ENCODE data around the gene IFT122. TPM values are rescaled to one million over a fixed set of nuclear protein-coding genes. Genes with fewer than 3 reads are reported as not detected.

The IFT122 gene
- polyA plus RNA-seq, 2 of the 4 experiments (the other 2 are of a cell fraction) = 15.0 to 17.1 TPM

DNA sequence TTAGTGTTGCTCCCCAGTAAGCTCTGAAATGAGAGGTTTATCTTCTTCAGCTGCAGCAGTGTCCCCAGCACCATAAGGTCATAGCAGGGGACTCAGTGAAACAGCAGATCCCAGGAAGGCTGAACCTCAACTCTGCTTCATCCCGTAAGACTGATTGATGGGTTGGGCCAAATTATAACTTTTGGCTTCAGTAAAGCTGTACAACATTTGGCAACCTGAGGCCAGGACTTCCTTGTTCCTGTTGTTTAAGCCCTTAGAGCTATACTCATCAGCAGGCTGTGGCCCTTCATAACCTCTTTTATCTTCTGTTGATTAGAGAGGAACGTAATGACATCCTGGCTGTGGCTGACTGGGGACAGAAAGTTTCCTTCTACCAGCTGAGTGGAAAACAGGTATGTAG lies 29.0 kb downstream of the IFT122 start:
- Histone ChIP-seq H3K4me3 (no peak overlapping the region), H3K4me2 (no peak overlapping the region), H3K4me1 (no peaks in the 10 kb centered on the region), H3K27ac (no peak overlapping the region), H3K9me3 (no peaks in the 10 kb centered on the region)
- DNase-seq (ENCODE audit: low read depth in 1 of 2, low spot score in 1 of 2) = no peak
- 85% methylated on average over 2 of the region's 2 CpGs for WGBS (ENCODE audit: missing lambda C conversion rate)
- TF ChIP-seq NFE2L2 (conservative IDR thresholded peaks at IDR 0.05; ENCODE audit: low read length) (no peak), HOXB13 (CRISPR knock-in tag; IDR thresholded peaks at IDR 0.05; ENCODE audit: low read depth) (no peak), ZNF302 (CRISPR knock-in tag; IDR thresholded peaks at IDR 0.05) (no peak), ZC3H11A (IDR thresholded peaks at IDR 0.05) (no peak), TFCP2L1 (CRISPR knock-in tag; IDR thresholded peaks at IDR 0.05) (no peak), FOSB (CRISPR knock-in tag; IDR thresholded peaks at IDR 0.05) (no peak)
- no peak for ATAC-seq
- CTCF ChIA-PET = interaction anchor here (1.4 to 1.6 kb wide), 2 partner anchors 8 to 85 kb away, joined by 3 to 5 read pairs; no protein-coding TSS in a partner anchor
- no peak for FAIRE-seq
- POLR2A ChIA-PET = no interaction called here

DNA sequence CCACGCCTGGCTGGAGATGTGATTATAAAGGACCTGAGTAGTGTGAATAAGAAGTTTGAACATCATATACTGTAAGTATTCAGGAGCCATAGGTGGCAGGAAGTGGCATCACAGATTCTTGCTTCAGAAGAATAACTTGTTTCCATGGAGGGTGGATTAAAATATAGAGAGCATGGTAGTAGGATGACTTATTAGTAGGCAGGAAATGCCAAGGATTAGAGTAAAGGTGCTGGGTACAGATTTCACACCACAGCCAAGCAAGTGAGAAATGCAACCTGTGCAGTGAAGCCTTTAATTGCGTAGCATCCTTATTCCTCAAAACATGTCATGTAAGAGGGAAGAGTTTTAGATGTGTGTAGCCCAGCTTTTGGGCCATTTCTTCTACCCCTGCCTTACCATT lies 30.8 kb downstream of the IFT122 start:
- ATAC-seq = no peak
- TF ChIP-seq RFX5 (IDR thresholded peaks at IDR 0.05) (no peak), HOXB5 (CRISPR knock-in tag; IDR thresholded peaks at IDR 0.05) (no peak), EHF (CRISPR knock-in tag; IDR thresholded peaks at IDR 0.05) (no peak), JUN (IDR thresholded peaks at IDR 0.05) (no peak), MAFK (IDR thresholded peaks at IDR 0.05; ENCODE audit: partially characterized antibody) (no peak), FOSL2 (IDR thresholded peaks at IDR 0.05) (no peak), FOSL2 (CRISPR knock-in tag; IDR thresholded peaks at IDR 0.05) (no peak), HEYL (CRISPR knock-in tag; IDR thresholded peaks at IDR 0.05) (no peak), CBX8 (IDR thresholded peaks at IDR 0.05) (no peak), FOSB (CRISPR knock-in tag; IDR thresholded peaks at IDR 0.05) (no peak), JUNB (IDR thresholded peaks at IDR 0.05) (no peak)
- TF ChIP-seq, protein P1, sequence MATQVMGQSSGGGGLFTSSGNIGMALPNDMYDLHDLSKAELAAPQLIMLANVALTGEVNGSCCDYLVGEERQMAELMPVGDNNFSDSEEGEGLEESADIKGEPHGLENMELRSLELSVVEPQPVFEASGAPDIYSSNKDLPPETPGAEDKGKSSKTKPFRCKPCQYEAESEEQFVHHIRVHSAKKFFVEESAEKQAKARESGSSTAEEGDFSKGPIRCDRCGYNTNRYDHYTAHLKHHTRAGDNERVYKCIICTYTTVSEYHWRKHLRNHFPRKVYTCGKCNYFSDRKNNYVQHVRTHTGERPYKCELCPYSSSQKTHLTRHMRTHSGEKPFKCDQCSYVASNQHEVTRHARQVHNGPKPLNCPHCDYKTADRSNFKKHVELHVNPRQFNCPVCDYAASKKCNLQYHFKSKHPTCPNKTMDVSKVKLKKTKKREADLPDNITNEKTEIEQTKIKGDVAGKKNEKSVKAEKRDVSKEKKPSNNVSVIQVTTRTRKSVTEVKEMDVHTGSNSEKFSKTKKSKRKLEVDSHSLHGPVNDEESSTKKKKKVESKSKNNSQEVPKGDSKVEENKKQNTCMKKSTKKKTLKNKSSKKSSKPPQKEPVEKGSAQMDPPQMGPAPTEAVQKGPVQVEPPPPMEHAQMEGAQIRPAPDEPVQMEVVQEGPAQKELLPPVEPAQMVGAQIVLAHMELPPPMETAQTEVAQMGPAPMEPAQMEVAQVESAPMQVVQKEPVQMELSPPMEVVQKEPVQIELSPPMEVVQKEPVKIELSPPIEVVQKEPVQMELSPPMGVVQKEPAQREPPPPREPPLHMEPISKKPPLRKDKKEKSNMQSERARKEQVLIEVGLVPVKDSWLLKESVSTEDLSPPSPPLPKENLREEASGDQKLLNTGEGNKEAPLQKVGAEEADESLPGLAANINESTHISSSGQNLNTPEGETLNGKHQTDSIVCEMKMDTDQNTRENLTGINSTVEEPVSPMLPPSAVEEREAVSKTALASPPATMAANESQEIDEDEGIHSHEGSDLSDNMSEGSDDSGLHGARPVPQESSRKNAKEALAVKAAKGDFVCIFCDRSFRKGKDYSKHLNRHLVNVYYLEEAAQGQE (IDR thresholded peaks at IDR 0.05) = no peak
- TF ChIP-seq, protein P2, sequence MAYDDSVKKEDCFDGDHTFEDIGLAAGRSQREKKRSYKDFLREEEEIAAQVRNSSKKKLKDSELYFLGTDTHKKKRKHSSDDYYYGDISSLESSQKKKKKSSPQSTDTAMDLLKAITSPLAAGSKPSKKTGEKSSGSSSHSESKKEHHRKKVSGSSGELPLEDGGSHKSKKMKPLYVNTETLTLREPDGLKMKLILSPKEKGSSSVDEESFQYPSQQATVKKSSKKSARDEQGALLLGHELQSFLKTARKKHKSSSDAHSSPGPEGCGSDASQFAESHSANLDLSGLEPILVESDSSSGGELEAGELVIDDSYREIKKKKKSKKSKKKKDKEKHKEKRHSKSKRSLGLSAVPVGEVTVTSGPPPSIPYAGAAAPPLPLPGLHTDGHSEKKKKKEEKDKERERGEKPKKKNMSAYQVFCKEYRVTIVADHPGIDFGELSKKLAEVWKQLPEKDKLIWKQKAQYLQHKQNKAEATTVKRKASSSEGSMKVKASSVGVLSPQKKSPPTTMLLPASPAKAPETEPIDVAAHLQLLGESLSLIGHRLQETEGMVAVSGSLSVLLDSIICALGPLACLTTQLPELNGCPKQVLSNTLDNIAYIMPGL (CRISPR knock-in tag; IDR thresholded peaks at IDR 0.05; ENCODE audit: borderline replicate concordance) = no peak
- TF ChIP-seq, protein P3, sequence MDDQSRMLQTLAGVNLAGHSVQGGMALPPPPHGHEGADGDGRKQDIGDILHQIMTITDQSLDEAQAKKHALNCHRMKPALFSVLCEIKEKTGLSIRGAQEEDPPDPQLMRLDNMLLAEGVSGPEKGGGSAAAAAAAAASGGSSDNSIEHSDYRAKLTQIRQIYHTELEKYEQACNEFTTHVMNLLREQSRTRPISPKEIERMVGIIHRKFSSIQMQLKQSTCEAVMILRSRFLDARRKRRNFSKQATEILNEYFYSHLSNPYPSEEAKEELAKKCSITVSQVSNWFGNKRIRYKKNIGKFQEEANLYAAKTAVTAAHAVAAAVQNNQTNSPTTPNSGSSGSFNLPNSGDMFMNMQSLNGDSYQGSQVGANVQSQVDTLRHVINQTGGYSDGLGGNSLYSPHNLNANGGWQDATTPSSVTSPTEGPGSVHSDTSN (IDR thresholded peaks at IDR 0.05) = no peak
- no peak overlapping the region for H3K4me2 ChIP-seq
- 83% methylated on average over 2 of the region's 2 CpGs for WGBS (ENCODE audit: missing lambda C conversion rate)
- H3K27ac ChIP-seq = no peak overlapping the region
- DNase-seq (ENCODE audit: low read depth in 1 of 2, low spot score in 1 of 2) = no peak
- POLR2A ChIA-PET = no interaction called here
- H3K4me1 ChIP-seq = no peaks in the 10 kb centered on the region
- no peaks in the 10 kb centered on the region for H3K9me3 ChIP-seq
- no peak overlapping the region for H3K4me3 ChIP-seq
- CTCF ChIA-PET = interaction anchor here (0.5 kb wide), 1 partner anchor 426 kb away, joined by 3 read pairs; no protein-coding TSS in a partner anchor
- no peak for FAIRE-seq
